Measurements from ENCODE around the gene LRRC3. TPM values are rescaled to one million over a fixed set of nuclear protein-coding genes. Genes with fewer than 3 reads are reported as not detected.
"Not testable (repeated sequence)": the region's sequence is repeated elsewhere in the genome, so short reads cannot be mapped to it uniquely, and the experiment has no call there.

The LRRC3 gene
- total and polyA plus RNA-seq, 2 donors from 2014 or later: 0.60 to 1.4 TPM

- Histone ChIP-seq H3K9ac (ENCODE audit: low read length in 3 of 3) (no peak overlapping the region), H3K4me3 (ENCODE audit: low read length in 3 of 3) (no peak overlapping the region), H3K4me1 (ENCODE audit: control insufficient read depth in 2 of 3, insufficient read depth in 2 of 3, low read depth in 1 of 3, low read length in 3 of 3) (no peaks in the 10 kb centered on the region), H3K27me3 (ENCODE audit: control insufficient read depth, insufficient read depth, low read length) (no peaks in the 10 kb centered on the region), H3K36me3 (ENCODE audit: control insufficient read depth in 2 of 3, insufficient read depth in 3 of 3, low read length in 3 of 3) (no peaks in the 10 kb centered on the region), H3K9me3 (ENCODE audit: control insufficient read depth in 2 of 3, insufficient read depth in 1 of 3, low read length in 3 of 3) (peaks cover 0 to 2% (median 0%) of the 10 kb centered on the region in 3 donors), H3K27ac (ENCODE audit: low read depth in 2 of 2, low read length in 2 of 2) (no peak overlapping the region)
- DNase-seq (peak in 1 of 5 donors; percentile 39), FAIRE-seq (no peak)
- intact Hi-C loops (cut with DNase I): no loop called here
- no peak for TF ChIP-seq CTCF (IDR thresholded peaks at IDR 0.05; ENCODE audit: borderline replicate concordance, extremely low read depth, insufficient read depth)
These were observed 39.1 kb upstream of the LRRC3 start for GRCh38 chr21:44416193-44416592.

GRCh38 chr21:44417621-44418107, 37.6 kb upstream of the LRRC3 start:
- H3K9me3 ChIP-seq (ENCODE audit: control insufficient read depth in 2 of 3, insufficient read depth in 1 of 3, low read length in 3 of 3); intact Hi-C loops (cut with DNase I); H3K4me1 ChIP-seq (ENCODE audit: control insufficient read depth in 2 of 3, insufficient read depth in 2 of 3, low read depth in 1 of 3, low read length in 3 of 3); H3K36me3 ChIP-seq (ENCODE audit: control insufficient read depth in 2 of 3, insufficient read depth in 3 of 3, low read length in 3 of 3); H3K27ac ChIP-seq (ENCODE audit: low read depth in 2 of 2, low read length in 2 of 2); H3K9ac ChIP-seq (ENCODE audit: low read length in 3 of 3); H3K4me3 ChIP-seq (ENCODE audit: low read length in 3 of 3); H3K27me3 ChIP-seq (ENCODE audit: control insufficient read depth, insufficient read depth, low read length); FAIRE-seq: not testable (repeated sequence)
- DNase-seq: peak in 2 of 5 donors; percentile 29 to 56

DNA sequence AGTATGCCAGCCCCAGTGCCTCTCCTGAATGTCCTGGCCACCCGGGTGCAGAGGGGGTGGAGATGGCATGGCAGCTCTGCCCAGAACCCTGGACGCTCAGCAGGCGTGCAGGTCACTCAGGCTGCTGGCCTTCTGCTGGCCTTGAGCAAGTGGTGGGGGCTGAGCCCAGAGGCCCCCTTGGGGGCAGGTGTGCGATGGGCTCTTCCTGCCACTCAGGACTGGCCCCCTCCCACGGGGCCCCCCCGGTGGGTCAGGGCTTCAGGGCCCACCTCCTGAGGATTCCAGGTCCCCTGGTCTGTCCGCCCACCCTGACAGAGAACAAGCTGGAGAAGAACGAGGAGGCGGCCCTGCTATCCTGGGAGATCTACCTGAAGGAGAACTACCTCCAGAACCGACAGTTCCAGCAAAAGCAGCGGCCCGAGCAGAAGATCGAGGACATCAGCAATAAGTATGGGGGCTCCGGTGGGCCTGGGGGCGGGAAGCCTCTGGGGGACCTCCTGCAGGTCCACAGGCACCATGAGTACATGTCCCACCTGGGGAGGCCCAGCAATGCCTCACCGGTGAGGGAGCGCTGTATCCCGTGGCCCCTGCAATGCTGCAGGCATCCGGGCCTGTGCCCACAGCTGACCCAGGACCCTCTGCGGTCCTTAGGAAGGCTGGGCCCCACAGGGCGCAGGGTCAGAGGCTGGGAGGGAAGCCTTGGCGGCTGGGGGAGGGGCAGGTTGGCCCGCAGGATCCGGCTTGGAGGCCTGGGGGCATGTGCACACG, 37.0 kb upstream of the LRRC3 start:
- Histone ChIP-seq H3K9ac (ENCODE audit: low read length in 3 of 3) (no peak overlapping the region), H3K27me3 (ENCODE audit: control insufficient read depth, insufficient read depth, low read length) (no peaks in the 10 kb centered on the region), H3K9me3 (ENCODE audit: control insufficient read depth in 2 of 3, insufficient read depth in 1 of 3, low read length in 3 of 3) (peaks cover 0 to 2% (median 0%) of the 10 kb centered on the region in 3 donors), H3K4me1 (ENCODE audit: control insufficient read depth in 2 of 3, insufficient read depth in 2 of 3, low read depth in 1 of 3, low read length in 3 of 3) (no peaks in the 10 kb centered on the region), H3K36me3 (ENCODE audit: control insufficient read depth in 2 of 3, insufficient read depth in 3 of 3, low read length in 3 of 3) (no peaks in the 10 kb centered on the region), H3K4me3 (ENCODE audit: low read length in 3 of 3) (no peak overlapping the region), H3K27ac (ENCODE audit: low read depth in 2 of 2, low read length in 2 of 2) (no peak overlapping the region)
- peak in 2 of 5 donors; percentile 22 to 60 for DNase-seq
- TF ChIP-seq CTCF (IDR thresholded peaks at IDR 0.05; ENCODE audit: borderline replicate concordance, extremely low read depth, insufficient read depth): no peak
- FAIRE-seq: no peak
- intact Hi-C loops (cut with DNase I): no loop called here

GRCh38 chr21:44418876-44419230, 36.5 kb upstream of the LRRC3 start:
- Histone ChIP-seq H3K36me3 (ENCODE audit: control insufficient read depth in 2 of 3, insufficient read depth in 3 of 3, low read length in 3 of 3) (no peaks in the 10 kb centered on the region), H3K9me3 (ENCODE audit: control insufficient read depth in 2 of 3, insufficient read depth in 1 of 3, low read length in 3 of 3) (peaks cover 0 to 2% (median 0%) of the 10 kb centered on the region in 3 donors), H3K27me3 (ENCODE audit: control insufficient read depth, insufficient read depth, low read length) (no peaks in the 10 kb centered on the region), H3K4me3 (ENCODE audit: low read length in 3 of 3) (no peak overlapping the region), H3K27ac (ENCODE audit: low read depth in 2 of 2, low read length in 2 of 2) (no peak overlapping the region), H3K9ac (ENCODE audit: low read length in 3 of 3) (no peak overlapping the region), H3K4me1 (ENCODE audit: control insufficient read depth in 2 of 3, insufficient read depth in 2 of 3, low read depth in 1 of 3, low read length in 3 of 3) (no peaks in the 10 kb centered on the region)
- no peak for FAIRE-seq
- DNase-seq: peak in 2 of 5 donors; percentile 18 to 35
- TF ChIP-seq CTCF (IDR thresholded peaks at IDR 0.05; ENCODE audit: borderline replicate concordance, extremely low read depth, insufficient read depth): no peak
- intact Hi-C loops (cut with DNase I): no loop called here
